ENCODE measurements around the gene SKAP1. TPM values are rescaled to one million over a fixed set of nuclear protein-coding genes. Genes with fewer than 3 reads are reported as not detected.

The SKAP1 gene
- total RNA-seq, 1 donor from 2014 or later, result 25.3 TPM

DNA sequence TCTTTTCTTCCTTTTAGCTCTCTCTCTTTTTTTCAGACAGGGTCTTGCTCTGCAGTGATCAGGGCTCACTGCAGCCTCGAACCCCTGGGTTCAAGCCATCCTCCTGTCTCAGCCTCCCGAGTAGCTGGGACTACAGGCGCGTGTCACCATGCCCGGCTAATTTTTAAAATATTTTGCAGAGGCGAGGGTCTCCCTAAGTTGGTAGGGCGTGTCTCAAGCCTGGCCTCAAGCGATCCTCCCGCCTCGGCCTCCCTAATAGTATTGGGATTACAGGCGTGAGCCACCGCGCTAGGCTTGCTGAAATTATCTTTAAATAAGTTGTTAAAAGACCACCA, 323.2 kb downstream of the SKAP1 start:
- peaks cover 19% of the 10 kb centered on the region for H3K36me3 Mint-ChIP-seq (ENCODE audit: low read depth)
- ATAC-seq (ENCODE audit: low read depth) (no peak), DNase-seq (no peak)
- TF ChIP-seq, protein P1, sequence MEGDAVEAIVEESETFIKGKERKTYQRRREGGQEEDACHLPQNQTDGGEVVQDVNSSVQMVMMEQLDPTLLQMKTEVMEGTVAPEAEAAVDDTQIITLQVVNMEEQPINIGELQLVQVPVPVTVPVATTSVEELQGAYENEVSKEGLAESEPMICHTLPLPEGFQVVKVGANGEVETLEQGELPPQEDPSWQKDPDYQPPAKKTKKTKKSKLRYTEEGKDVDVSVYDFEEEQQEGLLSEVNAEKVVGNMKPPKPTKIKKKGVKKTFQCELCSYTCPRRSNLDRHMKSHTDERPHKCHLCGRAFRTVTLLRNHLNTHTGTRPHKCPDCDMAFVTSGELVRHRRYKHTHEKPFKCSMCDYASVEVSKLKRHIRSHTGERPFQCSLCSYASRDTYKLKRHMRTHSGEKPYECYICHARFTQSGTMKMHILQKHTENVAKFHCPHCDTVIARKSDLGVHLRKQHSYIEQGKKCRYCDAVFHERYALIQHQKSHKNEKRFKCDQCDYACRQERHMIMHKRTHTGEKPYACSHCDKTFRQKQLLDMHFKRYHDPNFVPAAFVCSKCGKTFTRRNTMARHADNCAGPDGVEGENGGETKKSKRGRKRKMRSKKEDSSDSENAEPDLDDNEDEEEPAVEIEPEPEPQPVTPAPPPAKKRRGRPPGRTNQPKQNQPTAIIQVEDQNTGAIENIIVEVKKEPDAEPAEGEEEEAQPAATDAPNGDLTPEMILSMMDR (IDR thresholded peaks at IDR 0.05), result no peak
- ChIA-PET POLR2A (interaction anchor here (0.5 to 3.3 kb wide), 7 partner anchors 16 to 317 kb away, joined by 3 to 36 read pairs (median 4); partner anchors contain the start of gene NFE2L1), CTCF (interaction anchor here (1.3 to 3.8 kb wide), 3 partner anchors 9 to 71 kb away, joined by 3 to 20 read pairs (median 14); no protein-coding TSS in a partner anchor)
- no peaks in the 10 kb centered on the region for H3K27me3 Mint-ChIP-seq
- H3K27ac Mint-ChIP-seq, result peak overlapping the region; percentile 97
- intact Hi-C loops (cut with micrococcal nuclease), result loop anchor here (5.0 to 10.0 kb wide), 2 partner anchors 462 to 1914 kb away; partner anchors contain the start of genes KANSL1 and KPNB1
- peaks cover 69% of the 10 kb centered on the region for H3K4me1 Mint-ChIP-seq
- H3K9me3 Mint-ChIP-seq, result peaks cover 4% of the 10 kb centered on the region
- peak overlapping the region; percentile 99 for H3K4me3 Mint-ChIP-seq

DNA sequence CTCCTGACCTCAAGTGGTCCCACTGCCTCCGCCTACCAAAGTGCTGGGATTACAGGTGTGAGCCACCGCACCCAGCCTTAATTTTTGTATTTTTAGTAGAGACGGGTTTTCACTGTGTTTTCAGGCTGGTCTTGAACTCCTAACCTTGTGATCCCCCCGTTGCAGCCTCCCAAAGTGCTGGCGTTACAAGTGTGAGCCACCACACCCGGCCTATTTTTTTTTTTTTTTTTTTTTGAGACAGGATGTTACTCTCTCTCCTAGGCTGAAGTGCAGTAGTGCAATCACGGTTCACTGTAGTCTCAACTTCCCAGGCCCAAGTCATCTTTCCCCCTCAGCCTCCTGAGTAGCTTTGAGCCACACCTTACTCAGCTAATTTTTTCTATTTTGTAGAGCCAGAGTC, 325.6 kb downstream of the SKAP1 start:
- peak overlapping the region; percentile 36 for H3K4me3 Mint-ChIP-seq
- no peak overlapping the region for H3K27ac Mint-ChIP-seq
- POLR2A ChIA-PET, result interaction anchor here (0.7 to 5.7 kb wide), 2 partner anchors 8 to 1088 kb away, joined by 3 to 83 read pairs; no protein-coding TSS in a partner anchor
- no peak for ATAC-seq (ENCODE audit: low read depth)
- TF ChIP-seq, protein P1 (IDR thresholded peaks at IDR 0.05), result no peak
- intact Hi-C loops (cut with micrococcal nuclease), result loop anchor here (5.0 to 10.0 kb wide), 2 partner anchors 460 to 788 kb away; partner anchors contain the start of genes ATP5MC1 and KPNB1
- no peaks in the 10 kb centered on the region for H3K27me3 Mint-ChIP-seq
- CTCF ChIA-PET, result no interaction called here
- DNase-seq, result no peak
- H3K4me1 Mint-ChIP-seq, result peaks cover 64% of the 10 kb centered on the region
- peaks cover 4% of the 10 kb centered on the region for H3K9me3 Mint-ChIP-seq
- H3K36me3 Mint-ChIP-seq (ENCODE audit: low read depth), result peaks cover 19% of the 10 kb centered on the region

DNA sequence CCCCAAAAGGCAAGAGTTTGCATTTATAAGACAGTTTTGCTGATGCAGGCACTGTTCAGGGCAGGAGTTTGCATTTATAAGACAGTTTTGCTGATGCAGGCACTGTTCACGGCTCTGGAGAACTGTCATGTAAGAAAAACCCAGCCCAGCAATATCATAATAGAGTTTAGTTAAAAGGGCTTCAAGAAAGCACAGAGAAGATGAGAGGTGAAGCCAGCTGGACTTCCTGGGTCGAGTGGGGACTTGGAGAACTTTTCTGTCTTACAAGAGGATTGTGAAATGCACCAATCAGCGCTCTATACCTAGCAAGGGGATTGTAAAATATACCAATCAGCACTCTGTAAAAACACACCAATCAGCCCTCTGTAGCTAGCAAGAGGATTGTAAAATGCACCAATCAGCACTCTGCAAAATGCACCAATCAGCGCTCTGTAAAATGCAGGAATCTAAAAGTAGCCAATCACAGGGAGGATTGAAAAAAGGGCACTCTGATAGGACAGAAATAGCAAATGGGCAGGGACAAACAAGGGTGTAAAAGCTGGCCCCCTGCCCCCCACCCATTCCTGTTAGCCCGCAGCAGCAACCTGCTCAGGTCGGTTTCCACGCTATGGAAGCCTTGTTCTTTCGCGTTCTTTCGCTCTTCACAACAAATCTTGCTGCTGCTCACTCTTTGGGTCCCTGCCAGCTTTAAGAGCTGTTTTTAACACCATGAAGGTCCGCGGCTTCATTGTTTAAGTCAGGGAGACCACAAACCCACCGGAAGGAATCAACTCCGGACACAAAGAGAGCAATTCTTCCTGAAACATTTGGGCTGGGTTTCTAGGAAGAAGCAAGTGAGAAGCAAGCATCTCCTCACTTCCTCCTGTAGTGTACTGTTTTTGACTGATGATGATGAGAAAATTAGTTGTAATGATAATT, 327.0 kb downstream of the SKAP1 start:
- ATAC-seq (ENCODE audit: low read depth) (no peak), DNase-seq (no peak)
- POLR2A ChIA-PET, result interaction anchor here (0.7 to 5.7 kb wide), 4 partner anchors 9 to 452 kb away, joined by 3 to 83 read pairs (median 4); no protein-coding TSS in a partner anchor
- peak overlapping the region; percentile 92 for H3K27ac Mint-ChIP-seq
- CTCF ChIA-PET, result interaction anchor here (1.2 kb wide), 2 partner anchors 8 to 156 kb away, joined by 3 to 6 read pairs; no protein-coding TSS in a partner anchor
- H3K9me3 Mint-ChIP-seq, result peaks cover 4% of the 10 kb centered on the region
- H3K27me3 Mint-ChIP-seq, result no peaks in the 10 kb centered on the region
- TF ChIP-seq, protein P1 (IDR thresholded peaks at IDR 0.05), result no peak
- H3K4me3 Mint-ChIP-seq, result peak overlapping the region; percentile 94
- peaks cover 55% of the 10 kb centered on the region for H3K4me1 Mint-ChIP-seq
- peaks cover 10% of the 10 kb centered on the region for H3K36me3 Mint-ChIP-seq (ENCODE audit: low read depth)
- intact Hi-C loops (cut with micrococcal nuclease), result loop anchor here (5.0 to 10.0 kb wide), 2 partner anchors 458 to 789 kb away; partner anchors contain the start of genes ATP5MC1 and KPNB1

DNA sequence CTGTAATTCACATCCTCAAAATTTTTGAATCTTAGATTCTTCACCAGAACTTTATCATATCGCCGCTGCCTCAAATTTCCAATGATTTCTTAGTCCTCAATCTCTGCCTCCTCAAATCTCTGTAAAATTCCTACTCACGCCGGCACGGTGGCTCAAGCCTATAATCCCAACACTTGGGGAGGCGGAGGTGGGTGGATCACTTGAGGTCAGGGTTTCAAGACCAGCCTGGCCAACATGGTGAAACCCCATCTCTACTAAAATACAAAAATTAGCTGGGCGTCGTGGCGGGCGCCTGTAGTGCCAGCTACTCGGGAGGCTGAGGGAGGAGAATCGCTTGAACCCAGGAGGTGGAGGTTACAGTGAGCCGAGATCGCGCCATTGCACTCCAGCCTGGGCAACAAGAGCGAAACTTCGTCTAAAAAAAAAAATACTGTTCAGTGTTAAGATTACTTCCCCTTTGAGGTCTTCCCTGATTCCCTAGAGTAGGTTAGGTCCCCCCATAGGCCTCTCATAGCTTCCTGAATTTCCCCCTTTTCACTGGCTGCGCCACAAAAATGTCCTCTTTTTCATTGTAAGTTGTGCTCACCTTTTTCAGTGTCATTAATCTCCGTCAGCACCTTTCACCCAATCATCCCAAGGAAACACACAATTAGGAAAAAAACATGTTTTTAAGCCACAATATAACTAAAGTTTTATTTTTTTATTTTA, 327.8 kb downstream of the SKAP1 start:
- DNase-seq (no peak), ATAC-seq (ENCODE audit: low read depth) (no peak)
- peak overlapping the region; percentile 94 for H3K4me3 Mint-ChIP-seq
- intact Hi-C loops (cut with micrococcal nuclease), result loop anchor here (5.0 to 10.0 kb wide), 2 partner anchors 457 to 790 kb away; partner anchors contain the start of genes ATP5MC1 and KPNB1
- H3K9me3 Mint-ChIP-seq, result peaks cover 4% of the 10 kb centered on the region
- no peaks in the 10 kb centered on the region for H3K27me3 Mint-ChIP-seq
- TF ChIP-seq, protein P1 (IDR thresholded peaks at IDR 0.05), result no peak
- peaks cover 5% of the 10 kb centered on the region for H3K36me3 Mint-ChIP-seq (ENCODE audit: low read depth)
- H3K27ac Mint-ChIP-seq, result peak overlapping the region; percentile 92
- POLR2A ChIA-PET, result interaction anchor here (0.6 to 5.7 kb wide), 4 partner anchors 10 to 799 kb away, joined by 3 to 83 read pairs (median 4); no protein-coding TSS in a partner anchor
- CTCF ChIA-PET, result interaction anchor here (1.2 kb wide), 2 partner anchors 9 to 155 kb away, joined by 3 to 6 read pairs; no protein-coding TSS in a partner anchor
- H3K4me1 Mint-ChIP-seq, result peaks cover 57% of the 10 kb centered on the region
